ENCODE measurements around the gene DLG2. TPM values are rescaled to one million over a fixed set of nuclear protein-coding genes. Genes with fewer than 3 reads are reported as not detected.

DLG2 gene
- total RNA-seq, 4 donors from 2014 or later: 37.9 to 71.5 (median 44.9) TPM

GRCh38 chr11:85472953-85473352 lies 154.2 kb downstream of the DLG2 start:
- H3K4me1 ChIP-seq: no peaks in the 10 kb centered on the region
- no peaks in the 10 kb centered on the region for H3K27me3 ChIP-seq
- DNase-seq (ENCODE audit: low spot score in 2 of 2): peak in 1 of 2 donors; percentile 27
- TF ChIP-seq POLR2AphosphoS5 (IDR thresholded peaks at IDR 0.05): no peak
- TF ChIP-seq, protein P1, sequence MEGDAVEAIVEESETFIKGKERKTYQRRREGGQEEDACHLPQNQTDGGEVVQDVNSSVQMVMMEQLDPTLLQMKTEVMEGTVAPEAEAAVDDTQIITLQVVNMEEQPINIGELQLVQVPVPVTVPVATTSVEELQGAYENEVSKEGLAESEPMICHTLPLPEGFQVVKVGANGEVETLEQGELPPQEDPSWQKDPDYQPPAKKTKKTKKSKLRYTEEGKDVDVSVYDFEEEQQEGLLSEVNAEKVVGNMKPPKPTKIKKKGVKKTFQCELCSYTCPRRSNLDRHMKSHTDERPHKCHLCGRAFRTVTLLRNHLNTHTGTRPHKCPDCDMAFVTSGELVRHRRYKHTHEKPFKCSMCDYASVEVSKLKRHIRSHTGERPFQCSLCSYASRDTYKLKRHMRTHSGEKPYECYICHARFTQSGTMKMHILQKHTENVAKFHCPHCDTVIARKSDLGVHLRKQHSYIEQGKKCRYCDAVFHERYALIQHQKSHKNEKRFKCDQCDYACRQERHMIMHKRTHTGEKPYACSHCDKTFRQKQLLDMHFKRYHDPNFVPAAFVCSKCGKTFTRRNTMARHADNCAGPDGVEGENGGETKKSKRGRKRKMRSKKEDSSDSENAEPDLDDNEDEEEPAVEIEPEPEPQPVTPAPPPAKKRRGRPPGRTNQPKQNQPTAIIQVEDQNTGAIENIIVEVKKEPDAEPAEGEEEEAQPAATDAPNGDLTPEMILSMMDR (IDR thresholded peaks at IDR 0.05): no peak
- WGBS: 91% methylated on average over 4 of the region's 6 CpGs
- H3K4me3 ChIP-seq: no peak overlapping the region
- H3K9me3 ChIP-seq: peaks cover 12% of the 10 kb centered on the region
- H3K36me3 ChIP-seq: no peaks in the 10 kb centered on the region
- H3K27ac ChIP-seq: no peak overlapping the region

- Histone ChIP-seq H3K27me3 (no peaks in the 10 kb centered on the region), H3K4me3 (no peak overlapping the region), H3K36me3 (no peaks in the 10 kb centered on the region), H3K9me3 (peaks cover 3% of the 10 kb centered on the region), H3K27ac (no peak overlapping the region), H3K4me1 (no peaks in the 10 kb centered on the region)
- 81% methylated on average over 2 of the region's 2 CpGs for WGBS
- TF ChIP-seq, protein P1 (IDR thresholded peaks at IDR 0.05): no peak
- TF ChIP-seq POLR2AphosphoS5 (IDR thresholded peaks at IDR 0.05) (no peak), EP300 (IDR thresholded peaks at IDR 0.05) (no peak), POLR2A (IDR thresholded peaks at IDR 0.05) (no peak)
- no peak for DNase-seq (ENCODE audit: low spot score in 2 of 2)
Measured at GRCh38 chr11:85464283-85464682, 162.9 kb downstream of the DLG2 start.

GRCh38 chr11:85459304-85459703 lies 167.8 kb downstream of the DLG2 start:
- Histone ChIP-seq H3K4me3 (no peak overlapping the region), H3K27ac (no peak overlapping the region), H3K4me1 (no peaks in the 10 kb centered on the region), H3K27me3 (no peaks in the 10 kb centered on the region), H3K36me3 (no peaks in the 10 kb centered on the region), H3K9me3 (peaks cover 33% of the 10 kb centered on the region)
- TF ChIP-seq, protein P1 (IDR thresholded peaks at IDR 0.05): no peak
- no peak for TF ChIP-seq POLR2A (IDR thresholded peaks at IDR 0.05)
- no peak for TF ChIP-seq EP300 (IDR thresholded peaks at IDR 0.05)
- no peak for TF ChIP-seq POLR2AphosphoS5 (IDR thresholded peaks at IDR 0.05)
- WGBS: 83% methylated on average over 2 of the region's 4 CpGs
- DNase-seq (ENCODE audit: low spot score in 2 of 2): no peak

GRCh38 chr11:85444479-85444878 lies 182.7 kb downstream of the DLG2 start:
- TF ChIP-seq EP300 (IDR thresholded peaks at IDR 0.05) (no peak), POLR2AphosphoS5 (IDR thresholded peaks at IDR 0.05) (no peak), POLR2A (IDR thresholded peaks at IDR 0.05) (no peak)
- TF ChIP-seq, protein P1 (IDR thresholded peaks at IDR 0.05): no peak
- H3K9me3 ChIP-seq: peaks cover under 1% of the 10 kb centered on the region
- WGBS: 52% methylated on average over 1 of the region's 1 CpG
- no peaks in the 10 kb centered on the region for H3K36me3 ChIP-seq
- H3K27me3 ChIP-seq: no peaks in the 10 kb centered on the region
- no peak overlapping the region for H3K27ac ChIP-seq
- no peak overlapping the region for H3K4me3 ChIP-seq
- no peaks in the 10 kb centered on the region for H3K4me1 ChIP-seq
- DNase-seq (ENCODE audit: low spot score in 2 of 2): no peak

DNA sequence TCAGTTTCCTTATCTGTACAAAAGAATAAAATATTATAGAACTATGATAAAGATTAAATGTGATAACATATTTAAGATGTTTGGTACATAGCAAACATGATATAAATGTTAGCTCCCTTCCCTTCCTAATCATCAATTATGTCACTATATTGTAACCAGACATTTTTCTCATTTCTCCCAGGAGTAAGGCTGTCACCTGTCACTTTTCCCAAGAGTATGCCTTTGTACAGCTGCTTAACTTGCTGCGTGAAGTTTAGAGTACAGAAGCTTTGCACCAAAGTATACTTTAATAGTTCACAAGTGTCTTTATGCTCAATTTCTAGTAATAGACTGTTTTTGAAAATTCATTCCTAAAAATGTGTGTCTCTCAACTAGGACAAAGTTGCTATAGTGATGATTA lies 186.9 kb downstream of the DLG2 start:
- H3K36me3 ChIP-seq: no peaks in the 10 kb centered on the region
- H3K4me1 ChIP-seq: no peaks in the 10 kb centered on the region
- WGBS: 90% methylated on average over 1 of the region's 1 CpG
- H3K27me3 ChIP-seq: no peaks in the 10 kb centered on the region
- H3K9me3 ChIP-seq: peaks cover 16% of the 10 kb centered on the region
- no peak overlapping the region for H3K4me3 ChIP-seq
- TF ChIP-seq POLR2AphosphoS5 (IDR thresholded peaks at IDR 0.05) (no peak), POLR2A (IDR thresholded peaks at IDR 0.05) (no peak), EP300 (IDR thresholded peaks at IDR 0.05) (no peak)
- TF ChIP-seq, protein P1 (IDR thresholded peaks at IDR 0.05): no peak
- DNase-seq (ENCODE audit: low spot score in 2 of 2): no peak
- H3K27ac ChIP-seq: no peak overlapping the region

Measured in suprapubic skin (tissue), 4 donors.